Neural progenitor cell (in vitro differentiated cells): Measurements from ENCODE around the gene RNGTT.

Experiments
- CTCF ChIP-seq: fragments of 200-600 bp; sonication (generic); IDR thresholded peaks from 2 replicates; pipeline ENCODE4 v1.5.1; 2017; ENCODE audit warnings: antibody characterized with exemption, mild to moderate bottlenecking
- EZH2 ChIP-seq: fragments of 200-600 bp; sonication (generic); IDR thresholded peaks from 2 replicates; pipeline ENCODE4 v1.6.1; 2017; ENCODE audit warnings: antibody characterized with exemption, mild to moderate bottlenecking, moderate library complexity
- EZH2phosphoT487 ChIP-seq: fragments of 200-600 bp; sonication (generic); IDR thresholded peaks from 2 replicates; pipeline ENCODE4 v1.6.1; 2017; ENCODE audit warnings: antibody characterized with exemption

- TF ChIP-seq CTCF (no peak), EZH2 (no peak), EZH2phosphoT487 (no peak)
Observed at GRCh38 chr6:88708197-88708744, 255.1 kb downstream of the RNGTT start.
